ENCODE results near the gene FDXR. TPM values are rescaled to one million over a fixed set of nuclear protein-coding genes. Genes with fewer than 3 reads are reported as not detected.

The FDXR gene
- total RNA-seq, 1 experiment from 2014 or later = 39.7 TPM

DNA sequence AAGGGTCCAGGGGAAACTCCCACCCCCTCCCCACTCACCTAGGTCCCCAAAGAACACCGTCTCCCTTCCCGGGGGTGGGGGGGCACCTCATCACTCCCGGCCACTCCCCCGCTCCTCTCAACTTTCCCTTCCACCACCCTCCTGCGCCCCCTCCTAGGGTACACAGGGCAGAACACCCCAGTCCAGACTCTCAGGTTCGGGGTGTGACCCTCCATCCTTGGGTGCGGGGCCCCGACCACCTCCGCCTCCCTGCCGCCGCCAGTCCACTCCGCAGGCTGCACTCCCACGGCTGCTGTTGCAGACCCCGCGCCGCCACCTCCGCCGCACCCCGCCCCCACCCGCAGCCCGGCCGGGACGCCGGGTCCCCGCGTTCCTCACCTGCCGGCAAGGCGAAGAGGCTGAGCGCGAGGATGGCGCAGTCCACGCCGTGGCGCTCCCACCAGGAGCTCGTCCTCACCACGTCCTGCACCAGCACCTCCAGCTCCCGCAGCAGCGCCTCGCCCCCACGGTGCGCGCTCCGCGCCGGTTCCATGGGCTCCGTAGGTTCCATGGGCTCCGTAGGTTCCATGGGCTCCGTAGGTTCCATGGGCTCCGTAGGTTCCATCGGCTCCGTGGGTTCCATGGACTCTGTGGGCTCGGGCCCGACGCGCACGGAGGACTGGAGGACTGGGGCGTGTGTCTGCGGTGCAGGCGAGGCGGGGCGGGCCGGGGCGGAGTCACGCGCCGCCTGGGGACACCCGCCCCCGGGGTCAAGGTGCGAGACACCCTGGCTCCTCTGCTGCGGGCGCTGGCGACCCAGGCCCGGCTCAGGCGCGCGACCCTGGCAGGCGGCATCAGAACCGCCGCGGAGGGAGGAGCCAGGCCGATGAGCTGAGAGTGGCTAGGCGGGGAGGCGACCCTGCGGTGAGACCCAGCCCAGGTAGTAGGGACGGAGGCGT, 20.4 kb upstream of the FDXR start, which contains the start of gene FADS6:
TSS of gene FADS6 (minus strand) at position 660 of the 938 bp plus-strand sequence. CDS start at position 622, 38 bp downstream.
- Histone ChIP-seq H3K18ac (ENCODE audit: insufficient read length, low read depth, low read length) (peak within 1 kb of the TSS; percentile 3), H3K4ac (ENCODE audit: low read depth, low read length) (no peak within 1 kb of the TSS), H3K9me3 (ENCODE audit: control insufficient read depth, low read depth, low read length) (no peaks in the 10 kb centered on the region), H3K23ac (ENCODE audit: insufficient read length, low read depth, low read length) (no peak within 1 kb of the TSS), H3K9ac (ENCODE audit: extremely low read depth, insufficient read length, low read length) (no peak within 1 kb of the TSS), H3K27me3 (ENCODE audit: insufficient read depth, low read length) (peaks cover 27% of the 10 kb centered on the region; the same call in 1 of the 2 replicates), H4K91ac (ENCODE audit: insufficient read length, low read depth, low read length) (no peak within 1 kb of the TSS), H4K8ac (replicated peaks; ENCODE audit: insufficient read length, low read depth, low read length) (no peak within 1 kb of the TSS), H2BK5ac (ENCODE audit: insufficient read length, low read length) (no peak within 1 kb of the TSS), H3K79me1 (ENCODE audit: insufficient read depth, low read depth, low read length, poor library complexity, severe bottlenecking) (no peaks in the 10 kb centered on the region), H4K5ac (ENCODE audit: insufficient read length, low read depth, low read length) (no peak within 1 kb of the TSS), H4K20me1 (ENCODE audit: control insufficient read depth, insufficient read depth, insufficient read length) (no peaks in the 10 kb centered on the region), H3T11ph (ENCODE audit: low read length) (no peak within 1 kb of the TSS), H2BK15ac (ENCODE audit: low read depth, low read length) (no peak within 1 kb of the TSS), H2BK12ac (ENCODE audit: insufficient read length, low read depth, low read length) (no peak within 1 kb of the TSS), H2BK120ac (ENCODE audit: low read depth, low read length, poor library complexity, severe bottlenecking) (no peak within 1 kb of the TSS), H3K79me2 (ENCODE audit: insufficient read depth, low read length) (no peaks in the 10 kb centered on the region), H3K14ac (ENCODE audit: insufficient read depth, low read length) (no peak within 1 kb of the TSS; the same call in 1 of the 2 replicates), H3K23me2 (ENCODE audit: insufficient read length, low read depth, low read length, poor library complexity, severe bottlenecking) (peaks cover 8% of the 10 kb centered on the region), H3K27ac (ENCODE audit: insufficient read length, low read depth, low read length) (no peak within 1 kb of the TSS), H2BK20ac (ENCODE audit: low read depth, low read length, poor library complexity, severe bottlenecking) (no peak within 1 kb of the TSS), H2AFZ (ENCODE audit: low read length) (no peak within 1 kb of the TSS), H3K56ac (ENCODE audit: insufficient read length, low read depth, low read length) (no peak within 1 kb of the TSS), H2AK5ac (ENCODE audit: insufficient read length, low read length) (no peak within 1 kb of the TSS), H3K4me2 (ENCODE audit: insufficient read depth, insufficient read length, low read length) (peak within 1 kb of the TSS; percentile 78), H3K4me1 (ENCODE audit: insufficient read depth, low read length) (no peaks in the 10 kb centered on the region)
- no peaks in the 10 kb centered on the region for H3K36me3 Mint-ChIP-seq (ENCODE audit: insufficient read depth in 1 of 3, low read depth in 3 of 3)
- TF ChIP-seq, protein P1, sequence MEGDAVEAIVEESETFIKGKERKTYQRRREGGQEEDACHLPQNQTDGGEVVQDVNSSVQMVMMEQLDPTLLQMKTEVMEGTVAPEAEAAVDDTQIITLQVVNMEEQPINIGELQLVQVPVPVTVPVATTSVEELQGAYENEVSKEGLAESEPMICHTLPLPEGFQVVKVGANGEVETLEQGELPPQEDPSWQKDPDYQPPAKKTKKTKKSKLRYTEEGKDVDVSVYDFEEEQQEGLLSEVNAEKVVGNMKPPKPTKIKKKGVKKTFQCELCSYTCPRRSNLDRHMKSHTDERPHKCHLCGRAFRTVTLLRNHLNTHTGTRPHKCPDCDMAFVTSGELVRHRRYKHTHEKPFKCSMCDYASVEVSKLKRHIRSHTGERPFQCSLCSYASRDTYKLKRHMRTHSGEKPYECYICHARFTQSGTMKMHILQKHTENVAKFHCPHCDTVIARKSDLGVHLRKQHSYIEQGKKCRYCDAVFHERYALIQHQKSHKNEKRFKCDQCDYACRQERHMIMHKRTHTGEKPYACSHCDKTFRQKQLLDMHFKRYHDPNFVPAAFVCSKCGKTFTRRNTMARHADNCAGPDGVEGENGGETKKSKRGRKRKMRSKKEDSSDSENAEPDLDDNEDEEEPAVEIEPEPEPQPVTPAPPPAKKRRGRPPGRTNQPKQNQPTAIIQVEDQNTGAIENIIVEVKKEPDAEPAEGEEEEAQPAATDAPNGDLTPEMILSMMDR (conservative IDR thresholded peaks at IDR 0.05) = no peak
- H3K27me3 Mint-ChIP-seq (ENCODE audit: low read depth) = peaks cover 87% of the 10 kb centered on the region
- peaks cover 9 to 18% of the 10 kb centered on the region in 2 experiments for H3K4me1 Mint-ChIP-seq
- peak within 1 kb of the TSS; percentile 58 to 83 for H3K4me3 Mint-ChIP-seq
- H3K27ac Mint-ChIP-seq = no peak within 1 kb of the TSS
- WGBS (ENCODE audit: extremely low coverage, insufficient read length, low lambda C conversion rate) = no CpG with 5 or more reads among the region's 86 CpGs
- H3K9me3 Mint-ChIP-seq = no peaks in the 10 kb centered on the region
- no peak for DNase-seq

Measured in H9 (cell line).